Gastrocnemius medialis (tissue), 4 donors: ENCODE results near the gene MATN1. TPM values are rescaled to one million over a fixed set of nuclear protein-coding genes. Genes with fewer than 3 reads are reported as not detected.

ENCODE experiments used
- ATAC-seq, 2 donors: fragments of 150-250 bp; one replicate each; pipeline ENCODE4 v1.9.1; 2016
- DNase-seq, 2 donors: peaks; one replicate each; pipeline ENCODE4 v3.0.0-alpha.2; 2019
- H3K27ac ChIP-seq, 4 donors: fragments of 200-600 bp; sonication (generic); 1 replicate in 1 of 4; 2 replicates in 3 of 4; pipeline ENCODE4 v1.5.1; 2016 to 2018; ENCODE audit warnings: mild to moderate bottlenecking in 2 of 4, moderate library complexity in 1 of 4
- H3K27me3 ChIP-seq, 3 donors: fragments of 200-600 bp; sonication (generic) in 2 of 3; 1 replicate in 1 of 3; 2 replicates in 2 of 3; pipeline versions ENCODE4 v1.5.1 to v1.6.0; 2016 to 2019; ENCODE audit warnings: mild to moderate bottlenecking in 1 of 3, moderate library complexity in 1 of 3
- H3K36me3 ChIP-seq, 2 donors: fragments of 200-600 bp; sonication (generic) in 1 of 2; one replicate each; pipeline ENCODE4 v1.5.1; 2017 to 2018
- H3K4me1 ChIP-seq, 2 donors: fragments of 200-600 bp; sonication (generic) in 1 of 2; one replicate each; pipeline ENCODE4 v1.5.1; 2016 to 2017; ENCODE audit warnings: mild to moderate bottlenecking in 2 of 2
- H3K4me3 ChIP-seq, 4 donors: fragments of 200-600 bp; sonication (generic) in 3 of 4; 1 replicate in 1 of 4; 2 replicates in 3 of 4; pipeline ENCODE4 v1.5.1; 2016 to 2019; ENCODE audit warnings: mild to moderate bottlenecking in 2 of 4
- H3K9me3 ChIP-seq, 3 donors: fragments of 200-600 bp; sonication (generic) in 2 of 3; 1 replicate in 1 of 3; 2 replicates in 2 of 3; pipeline ENCODE4 v1.5.1; 2016 to 2019
- POLR2A ChIP-seq, 2 donors: fragments of 450-650 bp; IDR thresholded peaks; one replicate each; pipeline ENCODE4 v1.6.1; 2017; ENCODE audit warnings: antibody characterized with exemption in 2 of 2, mild to moderate bottlenecking in 2 of 2, moderate library complexity in 2 of 2
- in situ Hi-C, 4 donors: fragments of 200-750 bp; cut with MboI; loops; one replicate each; pipeline versions ENCODE4 v1.15.0 to v1.8.0; 2017; ENCODE audit warnings: low sequenced_read_pairs in 4 of 4
- intact Hi-C: fragments of 100-400 bp; cut with DNase I; formaldehyde crosslinking; loops from one replicate; pipeline ENCODE4 v1.15.1; 2023; ENCODE audit warnings: low total_unique reads
- total RNA-seq, 4 donors: library from RNA; depleted of rRNA; stranded (reverse); fragments of >200 nt; gene quantifications; one replicate each; pipeline versions ENCODE4 v1.1.0 to v1.2.3, GENCODE V29; 2016
- TF ChIP-seq, protein P1 (sequence below), 5 experiments: fragments of 450-650 bp in 3 of 5; fragments of 200-600 bp in 2 of 5; sonication (generic) in 2 of 5; IDR thresholded peaks in 4 of 5; conservative IDR thresholded peaks in 1 of 5; 1 replicate in 4 of 5; 2 replicates in 1 of 5; pipeline ENCODE4 v1.5.1; 2016 to 2019; ENCODE audit warnings: antibody characterized with exemption in 5 of 5, mild to moderate bottlenecking in 3 of 5, moderate library complexity in 3 of 5

Gene MATN1
- total RNA-seq, 4 donors from 2014 or later = not detected

DNA sequence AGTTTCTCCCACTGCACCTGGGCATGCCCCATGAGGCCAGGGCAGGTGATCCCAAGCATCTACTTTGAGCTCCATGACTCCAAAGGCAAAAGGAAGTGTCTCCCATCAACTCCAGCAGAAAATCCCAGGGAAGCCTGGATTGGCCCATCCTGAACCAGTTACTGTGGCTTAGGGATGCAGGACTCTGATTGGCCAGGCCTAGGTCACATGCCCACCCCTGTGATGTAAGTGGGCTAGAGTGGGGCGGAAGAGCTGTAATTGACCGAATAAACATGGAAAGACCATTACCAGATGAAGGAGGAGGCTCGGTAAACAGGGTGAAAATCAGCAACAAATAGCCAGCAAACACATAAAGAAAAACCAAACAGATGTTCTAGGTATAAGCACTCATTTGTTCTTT is 45.2 kb downstream of the MATN1 start:
- intact Hi-C loops (no loop called here), in situ Hi-C loops (loop anchor here in 3 of 4 donors (25.0 kb wide), 4 partner anchors 891 to 1891 kb away; partner anchors contain the start of genes MECR (in 1 of the 3) and PTPRU (in 1 of the 3))
- no peak overlapping the region for H3K27ac ChIP-seq
- no peak overlapping the region for H3K4me3 ChIP-seq
- DNase-seq (no peak), ATAC-seq (no peak)
- no peaks in the 10 kb centered on the region for H3K36me3 ChIP-seq
- H3K4me1 ChIP-seq = peaks cover 0 to 9% of the 10 kb centered on the region in 2 donors
- TF ChIP-seq, protein P1, sequence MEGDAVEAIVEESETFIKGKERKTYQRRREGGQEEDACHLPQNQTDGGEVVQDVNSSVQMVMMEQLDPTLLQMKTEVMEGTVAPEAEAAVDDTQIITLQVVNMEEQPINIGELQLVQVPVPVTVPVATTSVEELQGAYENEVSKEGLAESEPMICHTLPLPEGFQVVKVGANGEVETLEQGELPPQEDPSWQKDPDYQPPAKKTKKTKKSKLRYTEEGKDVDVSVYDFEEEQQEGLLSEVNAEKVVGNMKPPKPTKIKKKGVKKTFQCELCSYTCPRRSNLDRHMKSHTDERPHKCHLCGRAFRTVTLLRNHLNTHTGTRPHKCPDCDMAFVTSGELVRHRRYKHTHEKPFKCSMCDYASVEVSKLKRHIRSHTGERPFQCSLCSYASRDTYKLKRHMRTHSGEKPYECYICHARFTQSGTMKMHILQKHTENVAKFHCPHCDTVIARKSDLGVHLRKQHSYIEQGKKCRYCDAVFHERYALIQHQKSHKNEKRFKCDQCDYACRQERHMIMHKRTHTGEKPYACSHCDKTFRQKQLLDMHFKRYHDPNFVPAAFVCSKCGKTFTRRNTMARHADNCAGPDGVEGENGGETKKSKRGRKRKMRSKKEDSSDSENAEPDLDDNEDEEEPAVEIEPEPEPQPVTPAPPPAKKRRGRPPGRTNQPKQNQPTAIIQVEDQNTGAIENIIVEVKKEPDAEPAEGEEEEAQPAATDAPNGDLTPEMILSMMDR (IDR thresholded peaks at IDR 0.05 in 4 of 5, conservative IDR thresholded peaks at IDR 0.05 in 1 of 5) = no peak
- peaks cover 0 to 4% (median 0%) of the 10 kb centered on the region in 3 donors for H3K9me3 ChIP-seq
- H3K27me3 ChIP-seq = peaks cover 0 to 11% (median 4%) of the 10 kb centered on the region in 3 donors

DNA sequence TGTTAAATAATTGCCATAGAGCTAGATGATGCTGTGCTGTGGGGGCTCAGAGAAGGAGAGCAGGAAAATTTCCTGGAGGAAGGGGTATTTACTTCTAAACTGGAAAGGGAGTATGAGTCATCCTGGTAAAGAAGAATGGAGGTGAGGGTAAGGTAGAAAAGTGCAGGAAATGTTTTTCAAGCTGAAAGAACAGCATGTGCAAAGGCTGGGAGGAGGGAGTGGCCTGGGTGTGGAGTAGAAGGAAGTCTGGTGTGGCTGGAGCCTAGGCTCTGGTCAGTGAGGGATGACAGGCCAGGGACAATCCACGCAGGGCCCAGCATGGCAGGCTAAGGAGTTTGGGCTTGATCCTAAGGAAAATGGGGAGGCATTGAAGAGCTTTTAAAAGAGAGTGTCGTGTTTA is 45.9 kb downstream of the MATN1 start:
- Histone ChIP-seq H3K36me3 (no peaks in the 10 kb centered on the region), H3K27me3 (peaks cover 0 to 8% (median 4%) of the 10 kb centered on the region in 3 donors), H3K9me3 (peaks cover 0 to 4% (median 0%) of the 10 kb centered on the region in 3 donors), H3K4me1 (peaks cover 0 to 9% of the 10 kb centered on the region in 2 donors), H3K4me3 (no peak overlapping the region), H3K27ac (no peak overlapping the region)
- intact Hi-C loops (no loop called here), in situ Hi-C loops (loop anchor here in 3 of 4 donors (25.0 kb wide), 4 partner anchors 890 to 1890 kb away; partner anchors contain the start of genes MECR (in 1 of the 3) and PTPRU (in 1 of the 3))
- ATAC-seq (no peak), DNase-seq (no peak)
- TF ChIP-seq POLR2A (IDR thresholded peaks at IDR 0.05) = no peak
- TF ChIP-seq, protein P1 (IDR thresholded peaks at IDR 0.05 in 4 of 5, conservative IDR thresholded peaks at IDR 0.05 in 1 of 5) = no peak

DNA sequence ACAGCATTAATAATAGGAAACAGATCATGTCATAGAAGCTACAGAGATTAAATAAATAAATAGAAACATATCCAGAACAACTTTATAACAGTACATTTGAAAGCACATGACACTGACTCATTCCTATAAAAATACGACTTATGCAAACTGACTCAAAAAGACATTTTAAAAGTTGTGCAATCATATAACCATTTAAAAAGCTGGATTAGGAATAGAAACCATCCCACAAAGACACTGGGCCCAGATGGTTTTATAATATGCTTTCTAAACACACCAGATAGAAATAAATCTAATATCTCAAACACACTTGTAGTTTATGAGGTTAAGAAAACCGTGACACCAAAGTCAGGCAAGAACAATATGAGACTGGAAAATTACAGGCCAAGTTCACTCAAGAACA is 47.6 kb downstream of the MATN1 start:
- in situ Hi-C loops (loop anchor here in 3 of 4 donors (25.0 kb wide), 4 partner anchors 888 to 1888 kb away; partner anchors contain the start of genes MECR (in 1 of the 3) and PTPRU (in 1 of the 3)), intact Hi-C loops (no loop called here)
- no peak overlapping the region for H3K4me3 ChIP-seq
- H3K4me1 ChIP-seq = peaks cover 0 to 9% of the 10 kb centered on the region in 2 donors
- no peaks in the 10 kb centered on the region for H3K36me3 ChIP-seq
- peaks cover 0 to 4% (median 3%) of the 10 kb centered on the region in 3 donors for H3K27me3 ChIP-seq
- TF ChIP-seq, protein P1 (IDR thresholded peaks at IDR 0.05 in 4 of 5, conservative IDR thresholded peaks at IDR 0.05 in 1 of 5) = no peak
- no peak for TF ChIP-seq POLR2A (IDR thresholded peaks at IDR 0.05)
- ATAC-seq (peak; percentile 53 to 63), DNase-seq (no peak)
- H3K27ac ChIP-seq = peak overlapping the region; percentile 10 to 51 (median 44)
- H3K9me3 ChIP-seq = peaks cover 0 to 4% (median 0%) of the 10 kb centered on the region in 3 donors

DNA sequence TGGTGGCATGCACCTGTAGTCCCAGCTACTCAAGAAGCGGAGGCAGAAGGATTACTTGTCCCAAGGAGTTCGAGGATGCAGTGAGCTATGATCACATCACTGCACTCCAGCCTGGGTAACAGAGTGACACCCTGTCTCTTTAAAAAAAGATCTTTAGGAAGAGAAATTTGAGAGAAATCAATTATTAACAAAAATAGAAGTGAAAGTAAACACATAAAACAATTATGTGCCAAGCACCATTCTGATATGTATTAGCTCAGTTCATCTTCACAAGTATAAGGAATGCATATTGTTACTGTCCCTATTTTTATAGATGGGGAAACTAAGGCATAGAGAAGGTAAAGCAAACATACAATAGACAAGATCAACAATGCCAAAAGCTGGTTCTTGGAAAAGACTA is 48.1 kb downstream of the MATN1 start:
- peak overlapping the region; percentile 10 to 51 (median 44) for H3K27ac ChIP-seq

More for the DNA sequence above, 48.1 kb downstream of the MATN1 start:
- no peaks in the 10 kb centered on the region for H3K36me3 ChIP-seq
- H3K27me3 ChIP-seq = peaks cover 0 to 1% (median 0%) of the 10 kb centered on the region in 3 donors
- H3K4me1 ChIP-seq = peaks cover 0 to 9% of the 10 kb centered on the region in 2 donors
- H3K4me3 ChIP-seq = no peak overlapping the region
- intact Hi-C loops (no loop called here), in situ Hi-C loops (loop anchor here in 3 of 4 donors (25.0 kb wide), 4 partner anchors 888 to 1888 kb away; partner anchors contain the start of genes MECR (in 1 of the 3) and PTPRU (in 1 of the 3))
- no peak for TF ChIP-seq POLR2A (IDR thresholded peaks at IDR 0.05)
- TF ChIP-seq, protein P1 (IDR thresholded peaks at IDR 0.05 in 4 of 5, conservative IDR thresholded peaks at IDR 0.05 in 1 of 5) = no peak
- peaks cover 0 to 4% (median 0%) of the 10 kb centered on the region in 3 donors for H3K9me3 ChIP-seq
- DNase-seq (no peak), ATAC-seq (no peak)
